ENCODE data around the gene CCNL1.

The CCNL1 gene

GRCh38 chr3:157142315-157142714, 17.6 kb downstream of the CCNL1 start:
- DNase-seq: no peak

GRCh38 chr3:157139938-157140534, 19.9 kb downstream of the CCNL1 start:
- no peak for DNase-seq

- no peak for DNase-seq
These were observed 23.1 kb downstream of the CCNL1 start for GRCh38 chr3:157136647-157137387.

GRCh38 chr3:157135671-157136396, 24.1 kb downstream of the CCNL1 start:
- DNase-seq: no peak

- no peak for DNase-seq
These were observed 25.2 kb downstream of the CCNL1 start for GRCh38 chr3:157134620-157135191.

GRCh38 chr3:157133434-157134320, 26.3 kb downstream of the CCNL1 start:
- DNase-seq: no peak

GRCh38 chr3:157132936-157133335, 27.0 kb downstream of the CCNL1 start:
- no peak for DNase-seq

- DNase-seq: no peak
These were observed 27.6 kb downstream of the CCNL1 start for GRCh38 chr3:157132341-157132740.

- no peak for DNase-seq
These were observed 28.1 kb downstream of the CCNL1 start for GRCh38 chr3:157131861-157132260.

- peak; percentile 63 for DNase-seq
These were observed 29.3 kb downstream of the CCNL1 start for GRCh38 chr3:157130467-157131251.

GRCh38 chr3:157129803-157130466, 30.0 kb downstream of the CCNL1 start:
- peak; percentile 23 for DNase-seq

- DNase-seq: no peak
These were observed 30.9 kb downstream of the CCNL1 start for GRCh38 chr3:157128771-157129681.

GRCh38 chr3:157127831-157128767, 31.8 kb downstream of the CCNL1 start:
- peak; percentile 65 for DNase-seq

GRCh38 chr3:157127268-157127667, 32.7 kb downstream of the CCNL1 start:
- DNase-seq: no peak

- no peak for DNase-seq
These were observed 33.6 kb downstream of the CCNL1 start for GRCh38 chr3:157126365-157126764.

- no peak for DNase-seq
These were observed 34.8 kb downstream of the CCNL1 start for GRCh38 chr3:157125101-157125500.

GRCh38 chr3:157123621-157124020, 36.3 kb downstream of the CCNL1 start:
- DNase-seq: no peak

GRCh38 chr3:157122832-157123427, 37.0 kb downstream of the CCNL1 start:
- no peak for DNase-seq

Measured in stimulated activated CD4-positive, alpha-beta T cell treated with anti-CD3 and anti-CD28 coated beads, Interleukin-4, amount 100 ng/mL, for 1 hour (primary cell).